ENCODE measurements around the gene NRG2.

NRG2 gene

DNA sequence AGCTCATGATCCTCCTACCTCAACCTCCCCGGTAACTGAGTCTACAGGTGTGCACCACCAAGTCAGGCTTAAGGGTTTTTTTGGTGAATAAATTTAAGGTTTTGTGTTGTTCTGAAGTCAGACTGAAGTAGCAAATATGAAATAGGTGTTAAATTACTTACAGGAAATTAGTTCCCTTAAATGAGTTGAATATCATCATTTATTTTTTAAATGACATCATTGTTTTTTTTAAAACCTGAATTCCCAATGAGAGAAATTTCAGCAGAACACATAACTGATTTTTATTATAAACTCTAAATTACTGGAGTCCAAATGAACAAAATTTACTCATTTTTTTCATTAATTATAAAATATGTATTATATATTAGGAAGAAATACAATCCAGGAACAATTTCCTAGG, 33.0 kb upstream of the NRG2 start:
- POLR2A ChIA-PET (ENCODE audit: low non-redundant PET), result no interaction called here

DNA sequence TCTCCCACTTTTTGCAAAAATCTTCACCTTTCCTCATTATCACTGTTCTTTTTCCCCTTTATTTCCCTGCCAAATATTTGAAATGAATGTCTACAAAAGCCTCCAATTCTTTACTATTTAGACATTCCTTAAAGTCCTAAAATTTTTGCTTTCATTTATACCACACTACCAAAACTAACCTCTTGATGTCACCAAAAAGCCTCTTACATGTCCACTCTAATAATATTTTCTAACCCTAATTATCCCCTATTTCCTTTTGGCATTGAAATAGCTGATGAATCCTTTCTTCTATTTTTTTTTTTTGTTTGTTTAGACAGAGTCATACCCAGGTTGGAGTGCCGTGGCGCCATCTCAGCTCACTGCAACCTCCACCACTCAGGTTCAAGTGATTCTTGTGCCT, 32.3 kb upstream of the NRG2 start:
- TF ChIP-seq, protein P1, sequence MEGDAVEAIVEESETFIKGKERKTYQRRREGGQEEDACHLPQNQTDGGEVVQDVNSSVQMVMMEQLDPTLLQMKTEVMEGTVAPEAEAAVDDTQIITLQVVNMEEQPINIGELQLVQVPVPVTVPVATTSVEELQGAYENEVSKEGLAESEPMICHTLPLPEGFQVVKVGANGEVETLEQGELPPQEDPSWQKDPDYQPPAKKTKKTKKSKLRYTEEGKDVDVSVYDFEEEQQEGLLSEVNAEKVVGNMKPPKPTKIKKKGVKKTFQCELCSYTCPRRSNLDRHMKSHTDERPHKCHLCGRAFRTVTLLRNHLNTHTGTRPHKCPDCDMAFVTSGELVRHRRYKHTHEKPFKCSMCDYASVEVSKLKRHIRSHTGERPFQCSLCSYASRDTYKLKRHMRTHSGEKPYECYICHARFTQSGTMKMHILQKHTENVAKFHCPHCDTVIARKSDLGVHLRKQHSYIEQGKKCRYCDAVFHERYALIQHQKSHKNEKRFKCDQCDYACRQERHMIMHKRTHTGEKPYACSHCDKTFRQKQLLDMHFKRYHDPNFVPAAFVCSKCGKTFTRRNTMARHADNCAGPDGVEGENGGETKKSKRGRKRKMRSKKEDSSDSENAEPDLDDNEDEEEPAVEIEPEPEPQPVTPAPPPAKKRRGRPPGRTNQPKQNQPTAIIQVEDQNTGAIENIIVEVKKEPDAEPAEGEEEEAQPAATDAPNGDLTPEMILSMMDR (conservative IDR thresholded peaks at IDR 0.05; ENCODE audit: low read depth), result peak; percentile 45; the same call in 1 of the 2 replicates
- ChIA-PET POLR2A (ENCODE audit: low non-redundant PET) (no interaction called here), CTCF (interaction anchor here (0.6 to 3.6 kb wide), 12 partner anchors 18 to 164 kb away, joined by 3 to 26 read pairs (median 4); no protein-coding TSS in a partner anchor)
- peak; percentile 44 for DNase-seq (ENCODE audit: low spot score)
- no peak overlapping the region for H3K27ac ChIP-seq

More for the DNA sequence above, 33.0 kb upstream of the NRG2 start:
- CTCF ChIA-PET, result interaction anchor here (0.8 to 3.6 kb wide), 6 partner anchors 17 to 163 kb away, joined by 3 to 26 read pairs (median 4); no protein-coding TSS in a partner anchor
- TF ChIP-seq, protein P1 (conservative IDR thresholded peaks at IDR 0.05; ENCODE audit: low read depth), result no peak
- DNase-seq (ENCODE audit: low spot score), result no peak
- H3K27ac ChIP-seq, result no peak overlapping the region

DNA sequence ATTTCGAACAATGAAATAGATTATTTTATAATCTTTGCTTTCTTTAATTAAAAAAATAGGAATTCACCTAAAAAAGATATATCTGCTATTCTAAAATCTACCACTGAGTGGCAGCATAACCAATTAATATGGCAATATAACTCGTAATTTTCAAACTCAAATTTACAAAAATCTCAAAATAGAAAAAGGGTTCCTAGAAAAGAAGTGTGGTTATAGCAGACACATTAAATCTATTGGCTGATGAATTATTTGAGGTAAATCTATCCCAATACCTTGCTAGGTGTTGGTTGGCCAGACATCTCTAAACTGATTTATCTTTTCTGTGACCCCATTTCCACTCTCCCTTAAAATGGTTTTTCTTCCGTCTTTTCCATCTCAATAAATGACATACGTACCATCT, 30.2 kb upstream of the NRG2 start:
- ChIA-PET CTCF (interaction anchor here (0.6 to 2.1 kb wide), 11 partner anchors 14 to 293 kb away, joined by 3 to 9 read pairs (median 4); partner anchors contain the start of gene NRG2), POLR2A (ENCODE audit: low non-redundant PET) (no interaction called here)
- H3K27ac ChIP-seq, result no peak overlapping the region
- peak; percentile 45 for DNase-seq (ENCODE audit: low spot score)
- TF ChIP-seq, protein P1 (conservative IDR thresholded peaks at IDR 0.05; ENCODE audit: low read depth), result peak; percentile 78

DNA sequence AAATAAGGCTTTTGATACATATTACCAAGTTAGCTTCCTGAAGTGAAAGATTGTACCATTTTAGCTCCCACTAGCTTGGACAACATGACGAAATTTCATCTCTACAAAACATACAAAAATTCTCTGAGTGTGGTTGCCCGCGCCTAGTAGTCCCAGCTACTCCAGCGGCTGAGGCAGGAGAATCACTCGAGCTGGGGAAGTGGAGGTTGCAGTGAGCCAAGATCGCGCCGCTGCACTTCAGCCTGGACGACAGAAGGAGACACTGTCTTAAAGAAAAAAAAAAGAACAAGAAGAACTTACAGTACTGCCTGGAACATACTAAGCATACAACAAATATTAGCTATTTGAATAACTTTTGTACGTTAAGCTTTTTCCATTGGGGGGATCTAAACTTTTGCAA, 29.7 kb upstream of the NRG2 start:
- no peak for DNase-seq (ENCODE audit: low spot score)
- H3K27ac ChIP-seq, result no peak overlapping the region
- ChIA-PET POLR2A (ENCODE audit: low non-redundant PET) (no interaction called here), CTCF (interaction anchor here (0.6 to 2.1 kb wide), 15 partner anchors 14 to 293 kb away, joined by 3 to 9 read pairs (median 4); partner anchors contain the start of gene NRG2)
- TF ChIP-seq, protein P1 (conservative IDR thresholded peaks at IDR 0.05; ENCODE audit: low read depth), result no peak

DNA sequence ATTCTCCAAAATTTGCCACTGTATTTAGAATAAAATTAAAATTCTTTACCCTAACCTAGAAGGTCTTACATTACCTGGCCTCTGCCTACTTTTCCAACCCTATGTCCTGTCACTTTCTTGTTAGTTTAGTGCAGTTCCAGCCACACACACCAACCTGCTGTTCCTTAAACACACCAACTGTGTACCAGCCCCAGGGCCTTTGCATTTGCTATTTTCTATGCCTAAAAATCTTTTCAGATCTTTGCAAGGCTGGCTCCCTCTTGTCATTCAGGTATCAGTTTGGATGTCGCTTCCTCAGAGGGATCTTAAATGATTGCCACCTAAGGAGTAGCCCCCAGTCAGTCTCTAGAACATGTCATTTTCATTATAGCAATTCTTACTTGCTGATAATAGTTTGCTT, 17.7 kb upstream of the NRG2 start:
- POLR2A ChIA-PET (ENCODE audit: low non-redundant PET), result no interaction called here
- TF ChIP-seq, protein P1 (conservative IDR thresholded peaks at IDR 0.05; ENCODE audit: low read depth), result no peak
- CTCF ChIA-PET, result interaction anchor here (0.6 kb wide), 2 partner anchors 11 to 282 kb away, joined by 3 to 5 read pairs; no protein-coding TSS in a partner anchor
- H3K27ac ChIP-seq, result no peak overlapping the region
- no peak for DNase-seq (ENCODE audit: low spot score)

DNA sequence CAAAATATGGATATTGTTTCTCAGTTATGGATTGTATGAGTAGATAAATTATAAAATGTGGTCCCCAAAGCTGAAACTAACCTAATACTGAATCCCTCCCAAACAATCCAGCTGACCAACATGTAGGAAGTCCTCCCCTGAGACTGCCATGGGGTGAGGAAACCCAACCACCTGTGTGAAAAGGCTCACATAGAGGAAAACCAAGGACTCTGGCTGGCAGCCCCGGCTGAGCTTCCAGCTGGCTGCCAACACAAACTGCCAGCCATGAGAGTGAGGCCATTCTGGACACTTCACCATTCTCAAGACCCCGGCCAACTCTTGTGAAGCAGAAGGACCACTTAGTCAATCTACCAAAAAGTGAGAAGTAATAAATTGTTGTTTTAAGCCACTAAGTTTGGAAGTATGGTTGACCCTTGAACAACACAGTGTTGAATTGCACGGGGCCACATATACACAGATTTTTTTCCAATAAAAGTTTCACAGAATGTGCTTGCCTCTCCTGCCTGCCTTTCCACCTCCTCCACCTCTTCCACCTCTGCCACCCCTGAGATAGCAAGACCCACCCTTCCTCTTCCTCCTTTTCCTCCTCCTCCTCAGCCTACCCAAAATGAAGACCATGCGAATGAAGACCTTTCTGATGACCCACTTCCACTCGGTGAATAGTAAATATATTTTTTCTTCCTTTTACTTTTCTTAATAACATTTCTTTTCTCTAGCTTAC, 15.3 kb upstream of the NRG2 start:
- ChIA-PET CTCF (interaction anchor here (0.7 kb wide), 1 partner anchor 15 kb away, joined by 3 read pairs; no protein-coding TSS in a partner anchor), POLR2A (ENCODE audit: low non-redundant PET) (no interaction called here)
- no peak for DNase-seq (ENCODE audit: low spot score)
- TF ChIP-seq, protein P1 (conservative IDR thresholded peaks at IDR 0.05; ENCODE audit: low read depth), result no peak
- H3K27ac ChIP-seq, result no peak overlapping the region
